ENCODE data around the gene PLA2G4B. TPM values are rescaled to one million over a fixed set of nuclear protein-coding genes. Genes with fewer than 3 reads are reported as not detected.

PLA2G4B gene
- total RNA-seq, 1 experiment from 2014 or later = 7.8 TPM

- intact Hi-C loops (cut with micrococcal nuclease; ENCODE audit: unreplicated experiment) = no loop called here
- Histone ChIP-seq H3K4me3 (no peak overlapping the region), H3F3A (ENCODE audit: insufficient read depth, low read depth) (no peaks in the 10 kb centered on the region), H2AFZ (no peak overlapping the region), H3K9me2 (ENCODE audit: insufficient read depth) (no peaks in the 10 kb centered on the region), H3K79me2 (ENCODE audit: low read depth) (no peaks in the 10 kb centered on the region), H3K4me1 (replicated peaks; ENCODE audit: insufficient read depth) (no peaks in the 10 kb centered on the region), H3K4me2 (no peak overlapping the region), H3K9me3 (ENCODE audit: insufficient read depth, low read depth) (no peaks in the 10 kb centered on the region), H3K36me3 (ENCODE audit: low read depth) (no peaks in the 10 kb centered on the region), H4K20me1 (ENCODE audit: insufficient read depth) (no peaks in the 10 kb centered on the region), H3K27me3 (ENCODE audit: insufficient read depth, low read depth) (no peaks in the 10 kb centered on the region), H3K27ac (no peak overlapping the region)
- POLR2A ChIA-PET (ENCODE audit: unreplicated experiment) = no interaction called here
- TF ChIP-seq EZH2 (IDR thresholded peaks at IDR 0.05; ENCODE audit: low read depth) (no peak), CTCF (conservative IDR thresholded peaks at IDR 0.05) (no peak)
- BruUV-seq (replicated peaks) = no TSS peak
- CTCF ChIA-PET = no interaction called here
- no peak for DNase-seq
These were observed 18.1 kb downstream of the PLA2G4B start for GRCh38 chr15:41856716-41857115.

- ChIA-PET POLR2A (ENCODE audit: unreplicated experiment) (no interaction called here), CTCF (no interaction called here)
- Histone ChIP-seq H3K36me3 (ENCODE audit: low read depth) (no peaks in the 10 kb centered on the region), H3K79me2 (ENCODE audit: low read depth) (no peaks in the 10 kb centered on the region), H3K9me2 (ENCODE audit: insufficient read depth) (no peaks in the 10 kb centered on the region), H2AFZ (no peak overlapping the region), H4K20me1 (ENCODE audit: insufficient read depth) (no peaks in the 10 kb centered on the region), H3K4me2 (no peak overlapping the region), H3K9me3 (ENCODE audit: insufficient read depth, low read depth) (no peaks in the 10 kb centered on the region), H3K4me3 (no peak overlapping the region), H3K4me1 (replicated peaks; ENCODE audit: insufficient read depth) (no peaks in the 10 kb centered on the region), H3F3A (ENCODE audit: insufficient read depth, low read depth) (no peaks in the 10 kb centered on the region), H3K27ac (no peak overlapping the region), H3K27me3 (ENCODE audit: insufficient read depth, low read depth) (no peaks in the 10 kb centered on the region)
- BruUV-seq (replicated peaks) = no TSS peak
- TF ChIP-seq EZH2 (IDR thresholded peaks at IDR 0.05; ENCODE audit: low read depth) (no peak), CTCF (conservative IDR thresholded peaks at IDR 0.05) (no peak)
- intact Hi-C loops (cut with micrococcal nuclease; ENCODE audit: unreplicated experiment) = no loop called here
- no peak for DNase-seq
These were observed 18.7 kb downstream of the PLA2G4B start for GRCh38 chr15:41857316-41857715.

- Histone ChIP-seq H3K27me3 (ENCODE audit: insufficient read depth, low read depth) (no peaks in the 10 kb centered on the region), H3K4me3 (no peak overlapping the region), H3K36me3 (ENCODE audit: low read depth) (no peaks in the 10 kb centered on the region), H2AFZ (no peak overlapping the region), H3K4me2 (no peak overlapping the region), H3K4me1 (replicated peaks; ENCODE audit: insufficient read depth) (no peaks in the 10 kb centered on the region), H3K9me2 (ENCODE audit: insufficient read depth) (no peaks in the 10 kb centered on the region), H3K27ac (no peak overlapping the region), H4K20me1 (ENCODE audit: insufficient read depth) (no peaks in the 10 kb centered on the region), H3K79me2 (ENCODE audit: low read depth) (no peaks in the 10 kb centered on the region), H3F3A (ENCODE audit: insufficient read depth, low read depth) (no peaks in the 10 kb centered on the region), H3K9me3 (ENCODE audit: insufficient read depth, low read depth) (no peaks in the 10 kb centered on the region)
- ChIA-PET CTCF (no interaction called here), POLR2A (ENCODE audit: unreplicated experiment) (no interaction called here)
- TF ChIP-seq EZH2 (IDR thresholded peaks at IDR 0.05; ENCODE audit: low read depth) (no peak), CTCF (conservative IDR thresholded peaks at IDR 0.05) (no peak)
- no peak for DNase-seq
- no TSS peak for BruUV-seq (replicated peaks)
- intact Hi-C loops (cut with micrococcal nuclease; ENCODE audit: unreplicated experiment) = no loop called here
These were observed 20.1 kb downstream of the PLA2G4B start for GRCh38 chr15:41858756-41859155.

Data from PC-9 (cell line).